Activated T-cell treated with anti-CD3 and anti-CD28 coated beads for 4 hours (primary cell): ENCODE measurements around the gene SPTBN2.
"Not testable (repeated sequence)": the region's sequence is repeated elsewhere in the genome, so short reads cannot be mapped to it uniquely, and the experiment has no call there.

Source experiments
- DNase-seq: peaks from one replicate; pipeline ENCODE4 v3.0.0-alpha.2; 2020

SPTBN2 gene

DNA sequence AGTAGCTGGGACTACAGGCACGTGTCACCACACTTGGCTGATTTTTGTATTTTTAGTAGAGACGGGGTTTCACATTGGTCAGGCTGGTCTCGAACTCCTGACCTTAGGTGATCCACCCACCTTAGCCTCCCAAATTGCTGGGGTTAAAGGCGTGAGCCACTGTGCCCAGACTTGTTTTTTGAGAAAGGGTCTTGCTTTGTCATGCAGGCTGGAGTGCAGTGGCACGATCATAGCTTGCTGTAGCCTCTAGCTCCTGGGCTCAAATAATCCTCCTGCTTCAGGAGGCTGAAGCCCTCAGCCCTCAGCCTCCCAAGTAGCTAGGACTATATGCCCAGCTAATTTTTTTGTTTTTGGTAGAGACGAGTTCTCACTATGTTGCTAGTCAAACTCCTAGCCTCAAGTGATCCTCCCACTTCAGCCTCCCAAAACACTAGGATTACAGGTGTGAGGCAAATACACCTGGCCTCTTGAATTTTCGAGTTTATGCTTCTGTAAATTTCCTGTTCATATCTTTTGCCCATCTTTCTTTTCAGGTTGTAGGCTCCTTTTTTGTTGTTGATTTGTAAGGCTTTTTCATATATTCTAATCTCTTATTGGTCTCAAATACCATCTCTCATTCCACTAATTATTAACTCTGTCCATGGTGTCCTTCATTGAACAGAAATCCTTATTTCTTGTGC, 47.9 kb downstream of the SPTBN2 start:
- DNase-seq: no peak

DNA sequence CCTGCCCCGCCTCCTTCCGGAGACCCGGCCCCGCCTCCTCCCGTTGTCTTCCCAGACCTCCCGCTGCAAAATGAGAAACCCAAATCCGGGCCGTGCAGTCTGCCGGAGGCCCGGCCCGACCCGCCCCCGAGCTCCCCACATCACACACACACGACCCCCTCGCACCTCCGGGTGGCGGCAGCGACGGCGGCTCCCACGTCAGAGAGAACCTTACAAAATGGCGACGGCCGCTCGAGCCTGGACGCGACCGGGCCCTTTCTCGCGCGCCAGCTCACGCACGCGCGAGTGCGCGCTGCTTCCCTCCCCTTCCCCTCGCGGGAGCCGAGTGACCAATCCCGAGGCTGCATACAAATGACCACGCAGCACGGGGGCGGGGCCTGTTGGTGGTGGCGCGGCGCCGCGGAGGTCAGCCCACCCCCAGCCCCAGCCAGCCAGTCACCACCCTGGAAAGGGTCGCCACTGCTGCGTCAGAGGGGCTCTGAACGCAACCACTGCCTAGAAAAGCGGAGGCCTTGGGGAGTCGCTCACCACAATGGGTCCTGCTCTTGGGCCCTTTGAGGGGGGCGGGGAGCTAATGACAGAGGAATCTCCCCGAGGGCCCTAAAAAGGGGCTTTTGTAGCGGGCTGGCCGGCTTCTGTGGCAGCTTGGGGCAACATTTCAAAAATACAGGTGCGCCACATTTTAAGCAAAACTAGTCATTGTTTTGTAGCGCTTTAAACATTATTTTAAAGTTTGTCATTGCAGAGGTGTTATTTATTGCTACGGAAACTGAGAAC, 51.2 kb downstream of the SPTBN2 start, which contains the start of gene RBM4B:
TSS of gene RBM4B (minus strand) at position 289 of the 777 bp plus-strand sequence. CDS start 808 bp downstream, outside the sequence.
- peak; percentile 83 for DNase-seq

- no peak for DNase-seq
These were observed 52.0 kb downstream of the SPTBN2 start for GRCh38 chr11:66676931-66677598.

- DNase-seq: no peak
These were observed 52.6 kb downstream of the SPTBN2 start for GRCh38 chr11:66676282-66676919.

GRCh38 chr11:66674964-66675602, 53.9 kb downstream of the SPTBN2 start:
- DNase-seq: no peak

GRCh38 chr11:66670816-66671215, 58.2 kb downstream of the SPTBN2 start:
- no peak for DNase-seq

DNA sequence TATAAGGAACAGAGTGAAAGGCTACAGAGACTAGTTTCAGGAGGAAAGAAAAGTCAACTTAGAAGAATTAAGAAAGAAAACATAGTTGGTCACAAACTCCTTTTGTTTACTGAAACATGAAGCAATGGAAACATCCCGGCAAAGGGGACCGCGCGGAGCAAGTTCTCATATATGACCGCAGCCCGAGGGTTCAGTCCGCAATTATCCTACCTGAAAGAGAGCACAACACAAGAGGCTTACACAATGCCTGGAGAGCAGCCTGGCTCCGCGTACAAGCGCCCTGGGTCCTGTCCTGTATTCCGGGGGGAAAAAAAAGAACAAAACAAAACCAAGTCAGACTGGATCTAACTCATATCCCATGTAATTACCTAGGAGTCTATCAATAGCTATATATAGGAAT, 63.6 kb downstream of the SPTBN2 start:
- no peak for DNase-seq

GRCh38 chr11:66663741-66664296, 65.2 kb downstream of the SPTBN2 start:
- no peak for DNase-seq

DNA sequence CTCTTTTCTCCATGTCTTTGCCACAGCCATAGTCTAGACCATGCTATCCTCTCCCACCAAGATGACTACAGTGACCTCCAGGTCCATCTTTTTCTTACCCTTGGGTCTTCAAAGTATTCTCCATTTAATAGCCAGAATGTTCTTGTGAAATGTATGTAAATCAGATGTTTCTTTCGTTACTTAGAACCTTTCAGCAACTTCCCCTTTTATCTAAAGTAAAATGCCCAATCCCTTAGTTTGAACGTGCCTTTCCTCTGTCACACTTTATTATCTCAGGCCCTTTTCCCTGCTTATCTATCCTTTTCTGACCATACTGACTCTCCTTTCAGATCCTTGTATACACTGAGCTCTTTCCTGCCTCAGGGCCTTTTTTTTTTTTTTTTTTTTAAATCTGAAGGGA, 69.3 kb downstream of the SPTBN2 start:
- DNase-seq: no peak

DNA sequence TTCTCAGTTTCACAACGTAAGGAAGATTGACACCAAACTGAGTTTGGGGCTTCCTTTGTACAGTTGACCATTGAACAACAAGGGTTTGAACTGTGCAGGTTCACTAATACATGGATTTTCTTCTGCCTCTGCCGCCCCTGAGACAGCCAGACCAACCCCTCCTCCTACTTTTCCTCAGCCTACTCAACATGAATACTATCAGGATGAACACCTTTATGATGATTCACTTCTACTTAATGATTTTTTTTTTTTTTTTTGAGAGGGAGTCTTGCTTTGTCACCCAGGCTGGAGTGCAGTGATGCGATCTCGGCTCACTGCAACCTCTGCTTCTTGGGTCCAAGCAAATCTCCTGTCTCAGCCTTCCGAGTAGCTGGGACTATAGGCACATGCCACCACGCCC, 75.9 kb downstream of the SPTBN2 start:
- DNase-seq: no peak

DNA sequence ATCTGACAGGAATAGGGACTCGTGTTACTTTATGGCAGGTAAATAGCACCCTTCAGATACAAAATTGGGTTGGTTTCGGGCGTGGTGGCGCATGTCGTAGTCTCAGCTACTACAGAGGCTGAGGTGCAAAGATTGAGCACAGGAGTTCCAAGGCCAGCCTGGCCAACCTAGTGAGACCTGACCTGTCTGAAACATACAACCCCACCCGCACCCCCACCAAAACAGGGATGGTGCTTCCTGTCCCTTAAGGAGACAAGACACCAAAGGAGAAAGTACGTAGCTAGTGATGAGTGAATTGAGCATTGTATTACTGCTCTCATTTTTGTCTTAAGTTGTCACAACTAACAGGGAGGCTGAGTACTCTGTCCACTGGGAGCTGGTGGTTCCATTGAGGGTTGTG, 76.4 kb downstream of the SPTBN2 start:
- no peak for DNase-seq

DNA sequence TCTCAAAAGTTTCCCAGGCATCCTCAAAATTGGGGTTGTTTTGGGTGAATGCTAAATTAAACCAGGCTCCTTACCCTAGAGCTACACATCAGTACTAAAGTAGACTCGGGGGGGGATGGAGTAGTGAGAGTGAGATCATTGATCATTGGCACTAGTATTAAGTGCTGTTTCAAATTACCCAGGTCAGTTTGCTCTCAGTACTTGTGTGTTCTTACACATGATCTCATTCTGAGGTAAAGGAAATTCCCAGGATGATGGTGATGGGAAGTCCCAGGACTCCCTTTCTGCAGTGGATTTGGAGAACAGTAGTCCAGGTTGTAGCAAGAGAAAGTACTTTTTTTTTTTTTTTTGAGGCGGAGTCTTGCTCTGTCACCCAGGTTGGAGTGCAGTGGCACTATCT, 78.0 kb downstream of the SPTBN2 start:
- DNase-seq: no peak

DNA sequence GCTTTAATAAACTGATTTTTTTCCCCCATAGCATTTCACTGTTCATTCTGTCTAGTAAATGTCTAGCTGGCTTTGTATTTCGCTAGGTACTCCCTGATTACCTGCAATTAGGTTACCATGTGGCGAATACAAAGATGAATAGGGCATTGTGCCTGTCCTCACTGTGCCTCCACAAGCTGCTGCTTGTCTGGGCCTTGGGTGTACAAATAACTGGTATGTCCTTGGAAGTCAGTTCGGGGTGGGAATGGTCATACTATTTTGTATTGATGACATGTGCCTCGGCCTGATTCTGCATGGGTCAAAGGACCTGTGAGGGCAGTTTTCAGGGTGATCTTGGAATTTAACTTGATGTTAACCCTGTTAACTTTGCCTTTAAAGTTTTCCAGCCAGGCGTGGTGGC, 79.1 kb downstream of the SPTBN2 start:
- no peak for DNase-seq

DNA sequence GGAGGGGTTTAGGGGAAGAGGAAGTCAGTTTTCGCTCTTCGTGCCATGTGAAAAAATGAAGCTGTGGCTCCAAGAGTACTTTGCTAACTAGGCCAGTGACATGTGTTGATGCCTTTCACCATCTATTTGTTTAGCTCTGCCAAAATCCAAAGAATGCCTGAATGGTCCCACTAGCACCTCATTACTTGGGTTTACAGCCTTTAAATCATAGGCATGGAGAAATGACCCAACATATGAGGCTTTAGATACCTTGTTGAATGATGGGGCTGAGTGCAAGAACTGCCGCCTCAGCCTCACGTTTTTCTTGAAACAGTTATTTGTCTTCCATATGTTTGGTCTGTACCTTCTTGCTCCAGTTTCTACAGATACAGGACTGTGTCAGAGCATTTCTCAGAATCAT, 82.2 kb downstream of the SPTBN2 start:
- DNase-seq: no peak

- DNase-seq: no peak
These were observed 85.1 kb downstream of the SPTBN2 start for GRCh38 chr11:66643745-66644437.

DNA sequence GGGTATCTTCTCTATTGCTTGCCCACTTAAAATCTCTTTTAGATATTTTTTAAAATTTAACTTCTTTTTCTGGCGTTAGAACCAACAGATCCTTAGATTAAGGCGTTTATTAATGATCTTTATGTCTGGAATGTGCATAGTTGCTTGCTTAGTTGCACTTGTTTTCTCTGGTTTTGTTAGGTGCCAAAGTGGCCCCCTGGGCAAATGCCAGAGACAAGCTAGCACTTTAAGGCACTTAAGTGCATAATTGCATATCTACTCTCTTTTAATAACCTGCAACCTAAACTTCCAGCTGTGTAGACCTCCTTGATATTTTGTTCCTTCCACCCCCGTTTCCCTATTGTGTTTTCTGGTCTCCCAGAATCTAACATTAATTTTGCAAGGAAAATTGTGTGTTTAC, 87.2 kb downstream of the SPTBN2 start:
- DNase-seq: no peak

GRCh38 chr11:66639814-66640340, 89.1 kb downstream of the SPTBN2 start:
- not testable (repeated sequence) for DNase-seq

GRCh38 chr11:66639066-66639813, 89.8 kb downstream of the SPTBN2 start:
- peak; percentile 20 for DNase-seq

- DNase-seq: peak; percentile 92
These were observed 90.6 kb downstream of the SPTBN2 start, which contains the start of gene RBM4 for GRCh38 chr11:66638177-66639065. Gene RBM4, plus strand, starts transcription at chr11:66638703. Its CDS starts 1,009 bp downstream, at chr11:66639712.
